H9 (cell line): ENCODE measurements around the gene ELAVL1. TPM values are rescaled to one million over a fixed set of nuclear protein-coding genes. Genes with fewer than 3 reads are reported as not detected.
A peak's percentile ranks its signal among the peaks of the same experiment; 100 is the strongest.

ENCODE experiments used
- DNase-seq: peaks from one replicate; pipeline ENCODE4 v3.0.0-alpha.2; 2017
- H2AFZ ChIP-seq: one replicate; pipeline ENCODE4 v1.6.1; 2013; ENCODE audit warnings: mild to moderate bottlenecking, low read length, control low read depth, moderate library complexity
- H2AK5ac ChIP-seq: 2 replicates; pipeline ENCODE4 v1.6.1; 2013; ENCODE audit warnings: low read length, control low read depth, mixed read lengths; ENCODE audit not compliant: insufficient read length
- H2BK120ac ChIP-seq: one replicate; pipeline ENCODE4 v1.6.1; 2013; ENCODE audit warnings: low read depth, mild to moderate bottlenecking, low read length, control low read depth, inconsistent platforms; ENCODE audit not compliant: poor library complexity, severe bottlenecking
- H2BK12ac ChIP-seq: 2 replicates; pipeline ENCODE4 v1.6.1; 2013; ENCODE audit warnings: low read length, control low read depth, mixed read lengths, low read depth; ENCODE audit not compliant: insufficient read length
- H2BK15ac ChIP-seq: 2 replicates; pipeline ENCODE4 v1.6.1; 2013; ENCODE audit warnings: low read depth, low read length, control low read depth
- H2BK20ac ChIP-seq: one replicate; pipeline ENCODE4 v1.6.1; 2013; ENCODE audit warnings: low read depth, mild to moderate bottlenecking, low read length, control low read depth, inconsistent platforms; ENCODE audit not compliant: poor library complexity, severe bottlenecking
- H2BK5ac ChIP-seq: 2 replicates; pipeline ENCODE4 v1.6.1; 2013; ENCODE audit warnings: low read length, control low read depth, mixed read lengths; ENCODE audit not compliant: insufficient read length
- H3K14ac ChIP-seq: 2 replicates; pipeline ENCODE4 v1.6.1; 2013; ENCODE audit warnings: low read length, control low read depth; ENCODE audit not compliant: insufficient read depth
- H3K18ac ChIP-seq: 2 replicates; pipeline ENCODE4 v1.6.1; 2013; ENCODE audit warnings: low read depth, mild to moderate bottlenecking, mixed read lengths, low read length, control low read depth; ENCODE audit not compliant: insufficient read length
- H3K23ac ChIP-seq: 2 replicates; pipeline ENCODE4 v1.6.1; 2013; ENCODE audit warnings: low read length, control low read depth, mixed read lengths, low read depth; ENCODE audit not compliant: insufficient read length
- H3K23me2 ChIP-seq: 2 replicates; pipeline ENCODE4 v1.6.1; 2013; ENCODE audit warnings: low read depth, mild to moderate bottlenecking, mixed read lengths, low read length, control low read depth; ENCODE audit not compliant: insufficient read length, poor library complexity, severe bottlenecking
- H3K27ac ChIP-seq: 2 replicates; pipeline ENCODE4 v1.5.1; 2013; ENCODE audit warnings: low read length, control low read depth, mixed read lengths, low read depth; ENCODE audit not compliant: insufficient read length
- H3K27me3 ChIP-seq: 2 replicates; pipeline ENCODE4 v1.6.1; 2013; ENCODE audit warnings: low read length, control low read depth, inconsistent platforms; ENCODE audit not compliant: insufficient read depth
- H3K4ac ChIP-seq: 2 replicates; pipeline ENCODE4 v1.6.1; 2013; ENCODE audit warnings: low read depth, mild to moderate bottlenecking, control low read depth, inconsistent platforms, low read length, moderate library complexity
- H3K4me1 ChIP-seq: 2 replicates; pipeline ENCODE4 v1.6.1; 2013; ENCODE audit warnings: low read length, control low read depth, inconsistent platforms; ENCODE audit not compliant: insufficient read depth
- H3K4me2 ChIP-seq: 2 replicates; pipeline ENCODE4 v1.6.1; 2013; ENCODE audit warnings: low read length, control low read depth, mixed read lengths; ENCODE audit not compliant: insufficient read length, insufficient read depth
- H3K56ac ChIP-seq: 2 replicates; pipeline ENCODE4 v1.6.1; 2013; ENCODE audit warnings: low read depth, mild to moderate bottlenecking, mixed read lengths, low read length, control low read depth; ENCODE audit not compliant: insufficient read length
- H3K79me1 ChIP-seq: 2 replicates; pipeline ENCODE4 v1.6.1; 2013; ENCODE audit warnings: low read depth, mild to moderate bottlenecking, moderate library complexity, low read length, control low read depth, inconsistent platforms; ENCODE audit not compliant: insufficient read depth, poor library complexity, severe bottlenecking
- H3K79me2 ChIP-seq: 2 replicates; pipeline ENCODE4 v1.6.1; 2013; ENCODE audit warnings: low read length, control low read depth, inconsistent platforms; ENCODE audit not compliant: insufficient read depth
- H3K9ac ChIP-seq: 2 replicates; pipeline ENCODE4 v1.6.1; 2013; ENCODE audit warnings: low read length, control low read depth, mixed read lengths; ENCODE audit not compliant: insufficient read length; ENCODE audit errors: extremely low read depth
- H3K9me3 ChIP-seq: one replicate; pipeline ENCODE4 v1.6.1; 2013; ENCODE audit warnings: low read depth, low read length, inconsistent platforms; ENCODE audit not compliant: control insufficient read depth
- H3T11ph ChIP-seq: one replicate; pipeline ENCODE4 v1.6.1; 2013; ENCODE audit warnings: mild to moderate bottlenecking, low read length, control low read depth, inconsistent platforms
- H4K20me1 ChIP-seq: one replicate; pipeline ENCODE4 v1.6.1; 2013; ENCODE audit not compliant: control insufficient read depth, insufficient read length, insufficient read depth
- H4K5ac ChIP-seq: 2 replicates; pipeline ENCODE4 v1.6.1; 2013; ENCODE audit warnings: low read depth, mild to moderate bottlenecking, mixed read lengths, low read length, control low read depth; ENCODE audit not compliant: insufficient read length
- H4K8ac ChIP-seq: replicated peaks from 2 replicates; pipeline ENCODE4 v1.6.1; 2013; ENCODE audit warnings: low read length, control low read depth, mixed read lengths, low read depth; ENCODE audit not compliant: insufficient read length
- H4K91ac ChIP-seq: 2 replicates; pipeline ENCODE4 v1.6.1; 2013; ENCODE audit warnings: low read depth, mild to moderate bottlenecking, moderate library complexity, mixed read lengths, low read length, control low read depth; ENCODE audit not compliant: insufficient read length
- H3K27ac Mint-ChIP-seq, 3 experiments: 2 replicates in 2 of 3; 3 replicates in 1 of 3; pipeline ENCODE4 v1.8.0; 2020 to 2021; ENCODE audit warnings: mixed read lengths in 3 of 3, mild to moderate bottlenecking in 1 of 3, moderate library complexity in 1 of 3
- H3K27me3 Mint-ChIP-seq: 2 replicates; pipeline ENCODE4 v1.8.0; 2021; ENCODE audit warnings: low read depth, mild to moderate bottlenecking, moderate library complexity, mixed read lengths
- H3K36me3 Mint-ChIP-seq, 3 experiments: 2 replicates in 2 of 3; 3 replicates in 1 of 3; pipeline ENCODE4 v1.8.0; 2020 to 2021; ENCODE audit warnings: low read depth in 3 of 3, mixed read lengths in 3 of 3; ENCODE audit not compliant: insufficient read depth in 1 of 3
- H3K4me1 Mint-ChIP-seq, 2 experiments: 2 replicates each; pipeline ENCODE4 v1.8.0; 2020; ENCODE audit warnings: mixed read lengths in 2 of 2
- H3K4me3 Mint-ChIP-seq, 2 experiments: 2 replicates in 1 of 2; 3 replicates in 1 of 2; pipeline ENCODE4 v1.8.0; 2020 to 2021; ENCODE audit warnings: mild to moderate bottlenecking in 2 of 2, mixed read lengths in 2 of 2, moderate library complexity in 1 of 2
- H3K9me3 Mint-ChIP-seq, 2 experiments: 2 replicates in 1 of 2; 3 replicates in 1 of 2; pipeline ENCODE4 v1.8.0; 2020; ENCODE audit warnings: mild to moderate bottlenecking in 2 of 2, mixed read lengths in 2 of 2, moderate library complexity in 1 of 2
- CTCF ChIP-seq: fragments of 200-600 bp; sonication (generic); conservative IDR thresholded peaks from 3 replicates; pipeline ENCODE4 v1.8.0; 2021; ENCODE audit warnings: antibody characterized with exemption, mild to moderate bottlenecking
- WGBS: extraction: QIAGEN DNeasy Blood & Tissue Kit; methylation state at CpG from one replicate; pipeline ENCODE4 v1.1.7; 2013; ENCODE audit warnings: missing lambda C conversion rate, low lambda C conversion rate, mixed read lengths; ENCODE audit not compliant: insufficient read length; ENCODE audit errors: extremely low coverage; 5-methylcytosine and 5-hydroxymethylcytosine counted together
- total RNA-seq: library from RNA; stranded (reverse); gene quantifications from 2 replicates; pipeline ENCODE4 v1.2.1, GENCODE V29; 2021

The ELAVL1 gene
- total RNA-seq, 1 experiment from 2014 or later, result 149 TPM

GRCh38 chr19:7913652-7914051 lies 91.8 kb downstream of the ELAVL1 start:
- no peak for DNase-seq
- H2BK20ac ChIP-seq, result no peak overlapping the region
- Mint-ChIP-seq H3K36me3 (peaks cover 15 to 28% (median 24%) of the 10 kb centered on the region in 3 experiments; a peak in 6 of 7 replicates), H3K4me1 (peaks cover 11 to 16% of the 10 kb centered on the region in 2 experiments; a peak in 3 of 4 replicates), H3K27ac (no peak overlapping the region), H3K4me3 (peak overlapping the region in 1 of 2 experiments; percentile 26; a peak in 1 of 5 replicates), H3K27me3 (peaks cover 46% of the 10 kb centered on the region), H3K9me3 (no peaks in the 10 kb centered on the region)
- no peak overlapping the region for H3K23ac ChIP-seq
- H3K9me3 ChIP-seq, result no peaks in the 10 kb centered on the region
- no peak overlapping the region for H3K56ac ChIP-seq
- no peak overlapping the region for H2AFZ ChIP-seq
- H4K8ac ChIP-seq, result no peak overlapping the region
- H2BK12ac ChIP-seq, result no peak overlapping the region
- H3K4me2 ChIP-seq, result no peak overlapping the region
- H2BK5ac ChIP-seq, result no peak overlapping the region
- H3K9ac ChIP-seq, result no peak overlapping the region
- no peak overlapping the region for H4K5ac ChIP-seq
- no peaks in the 10 kb centered on the region for H4K20me1 ChIP-seq
- H2BK120ac ChIP-seq, result no peak overlapping the region
- H2AK5ac ChIP-seq, result no peak overlapping the region
- peaks cover 12% of the 10 kb centered on the region for H3K23me2 ChIP-seq
- H3K18ac ChIP-seq, result no peak overlapping the region
- TF ChIP-seq CTCF, result no peak
- H3K4ac ChIP-seq, result no peak overlapping the region
- H3T11ph ChIP-seq, result no peak overlapping the region
- no CpG with 5 or more reads among the region's 10 CpGs for WGBS
- peaks cover 16% of the 10 kb centered on the region; the same call in 1 of the 2 replicates for H3K27me3 ChIP-seq
- H3K4me1 ChIP-seq, result no peaks in the 10 kb centered on the region
- no peak overlapping the region for H2BK15ac ChIP-seq
- H4K91ac ChIP-seq, result no peak overlapping the region
- H3K14ac ChIP-seq, result no peak overlapping the region
- no peaks in the 10 kb centered on the region for H3K79me2 ChIP-seq
- no peaks in the 10 kb centered on the region for H3K79me1 ChIP-seq
- no peak overlapping the region for H3K27ac ChIP-seq
